ENCODE data around the gene TRIP11.
A peak's percentile ranks its signal among the peaks of the same experiment; 100 is the strongest.

TRIP11 gene

GRCh38 chr14:92041203-92041602, 1.3 kb upstream of the TRIP11 start:
- no peak overlapping the region for H3K27ac ChIP-seq
- no peak for TF ChIP-seq CTCF (IDR thresholded peaks at IDR 0.05)
- H3K4me1 ChIP-seq (ENCODE audit: control insufficient read depth in 1 of 2, insufficient read depth in 1 of 2, low read depth in 1 of 2, low read length in 1 of 2), result peaks cover 19 to 36% of the 10 kb centered on the region in 2 experiments
- no peaks in the 10 kb centered on the region for H3K27me3 ChIP-seq
- H3K9me3 ChIP-seq, result peaks cover 3% of the 10 kb centered on the region
- H3K4me3 ChIP-seq (ENCODE audit: low read depth in 1 of 2, low read length in 1 of 2), result no peak overlapping the region
- peaks cover 3% of the 10 kb centered on the region for H3K36me3 ChIP-seq

- no peak for TF ChIP-seq CTCF (IDR thresholded peaks at IDR 0.05)
- H3K36me3 ChIP-seq, result no peaks in the 10 kb centered on the region
- H3K27me3 ChIP-seq, result no peaks in the 10 kb centered on the region
- peak overlapping the region; percentile 88 for H3K27ac ChIP-seq
- H3K4me1 ChIP-seq (ENCODE audit: control insufficient read depth in 1 of 2, insufficient read depth in 1 of 2, low read depth in 1 of 2, low read length in 1 of 2), result peaks cover 19 to 36% of the 10 kb centered on the region in 2 experiments
- peak overlapping the region; percentile 80 to 90 for H3K4me3 ChIP-seq (ENCODE audit: low read depth in 1 of 2, low read length in 1 of 2)
- no peaks in the 10 kb centered on the region for H3K9me3 ChIP-seq
These were observed 682 bp upstream of the TRIP11 start for GRCh38 chr14:92040431-92041051.

- Histone ChIP-seq H3K36me3 (no peaks in the 10 kb centered on the region), H3K4me3 (ENCODE audit: low read depth in 1 of 2, low read length in 1 of 2) (peak overlapping the region; percentile 80 to 90), H3K4me1 (ENCODE audit: control insufficient read depth in 1 of 2, insufficient read depth in 1 of 2, low read depth in 1 of 2, low read length in 1 of 2) (peaks cover 19 to 36% of the 10 kb centered on the region in 2 experiments), H3K9me3 (no peaks in the 10 kb centered on the region), H3K27me3 (no peaks in the 10 kb centered on the region), H3K27ac (peak overlapping the region; percentile 88)
- TF ChIP-seq CTCF (IDR thresholded peaks at IDR 0.05), result no peak
These were observed 668 bp downstream of the TRIP11 start for GRCh38 chr14:92039063-92039718.

GRCh38 chr14:92037989-92038388, 1.9 kb downstream of the TRIP11 start:
- TF ChIP-seq CTCF (IDR thresholded peaks at IDR 0.05), result no peak
- no peak overlapping the region for H3K27ac ChIP-seq
- peaks cover 19 to 36% of the 10 kb centered on the region in 2 experiments for H3K4me1 ChIP-seq (ENCODE audit: control insufficient read depth in 1 of 2, insufficient read depth in 1 of 2, low read depth in 1 of 2, low read length in 1 of 2)
- H3K4me3 ChIP-seq (ENCODE audit: low read depth in 1 of 2, low read length in 1 of 2), result no peak overlapping the region
- no peaks in the 10 kb centered on the region for H3K27me3 ChIP-seq
- no peaks in the 10 kb centered on the region for H3K36me3 ChIP-seq
- H3K9me3 ChIP-seq, result no peaks in the 10 kb centered on the region

GRCh38 chr14:92035890-92036289, 4.0 kb downstream of the TRIP11 start:
- H3K27me3 ChIP-seq, result no peaks in the 10 kb centered on the region
- peaks cover 18 to 34% of the 10 kb centered on the region in 2 experiments for H3K4me1 ChIP-seq (ENCODE audit: control insufficient read depth in 1 of 2, insufficient read depth in 1 of 2, low read depth in 1 of 2, low read length in 1 of 2)
- TF ChIP-seq CTCF (IDR thresholded peaks at IDR 0.05), result no peak
- H3K36me3 ChIP-seq, result peaks cover 18% of the 10 kb centered on the region
- no peak overlapping the region for H3K4me3 ChIP-seq (ENCODE audit: low read depth in 1 of 2, low read length in 1 of 2)
- no peaks in the 10 kb centered on the region for H3K9me3 ChIP-seq
- H3K27ac ChIP-seq, result no peak overlapping the region
